ENCODE results near the gene HIVEP3.

Gene HIVEP3

GRCh38 chr1:41666981-41667631, 251.6 kb downstream of the HIVEP3 start:
- H3K4me3 Mint-ChIP-seq = peak overlapping the region; percentile 47
- peaks cover 84% of the 10 kb centered on the region for H3K4me1 Mint-ChIP-seq
- no peaks in the 10 kb centered on the region for H3K9me3 Mint-ChIP-seq
- H3K27ac Mint-ChIP-seq = peak overlapping the region; percentile 90
- no peaks in the 10 kb centered on the region for H3K36me3 Mint-ChIP-seq
- no peaks in the 10 kb centered on the region for H3K27me3 Mint-ChIP-seq

DNA sequence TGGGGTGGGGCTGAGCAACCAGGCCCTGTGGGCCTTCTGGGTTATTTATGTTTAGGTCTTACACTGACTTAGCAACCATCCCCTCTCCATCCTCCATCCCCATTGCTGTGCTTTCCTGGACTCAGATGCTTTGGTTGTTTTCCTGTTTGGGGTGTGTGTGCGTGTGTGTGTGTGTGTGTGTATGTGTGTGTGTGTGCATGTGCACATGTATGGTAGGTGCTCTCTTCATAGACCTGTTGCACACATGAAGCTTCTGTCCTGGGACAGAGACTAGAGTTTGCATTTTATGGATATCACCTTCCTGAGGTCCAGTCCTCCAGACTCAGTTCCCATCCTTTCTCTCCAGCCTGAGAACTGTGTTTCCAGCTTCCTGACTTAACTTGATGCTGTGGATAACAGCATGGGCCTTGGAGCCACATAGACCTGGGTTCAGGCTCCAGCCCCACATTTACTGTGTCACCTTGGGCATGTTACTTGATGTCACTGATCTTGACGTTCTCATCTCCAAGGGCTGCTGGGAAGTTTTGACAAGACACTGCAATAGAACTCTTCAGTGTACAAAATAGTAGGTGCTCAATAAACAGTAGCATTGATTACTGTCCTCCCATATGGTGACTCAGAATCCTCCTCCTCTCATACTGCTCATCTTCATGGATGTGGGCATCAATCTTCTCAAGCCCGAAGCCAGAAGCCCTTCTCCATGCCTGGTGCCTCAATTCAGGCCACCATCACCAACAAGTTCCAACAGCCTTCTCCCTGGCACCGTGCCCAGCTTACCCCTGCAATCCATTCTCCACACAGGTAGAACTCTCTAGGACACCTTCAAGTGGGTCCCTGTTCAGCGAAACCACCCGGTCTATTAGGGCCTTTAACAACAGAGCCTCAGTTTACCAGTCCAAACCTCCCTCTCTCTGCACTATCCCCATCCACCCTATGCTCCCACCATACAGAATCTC, 252.5 kb downstream of the HIVEP3 start:
- peak overlapping the region; percentile 90 for H3K27ac Mint-ChIP-seq
- no peaks in the 10 kb centered on the region for H3K27me3 Mint-ChIP-seq
- H3K9me3 Mint-ChIP-seq = no peaks in the 10 kb centered on the region
- H3K36me3 Mint-ChIP-seq = no peaks in the 10 kb centered on the region
- H3K4me1 Mint-ChIP-seq = peaks cover 75% of the 10 kb centered on the region
- H3K4me3 Mint-ChIP-seq = peak overlapping the region; percentile 47

DNA sequence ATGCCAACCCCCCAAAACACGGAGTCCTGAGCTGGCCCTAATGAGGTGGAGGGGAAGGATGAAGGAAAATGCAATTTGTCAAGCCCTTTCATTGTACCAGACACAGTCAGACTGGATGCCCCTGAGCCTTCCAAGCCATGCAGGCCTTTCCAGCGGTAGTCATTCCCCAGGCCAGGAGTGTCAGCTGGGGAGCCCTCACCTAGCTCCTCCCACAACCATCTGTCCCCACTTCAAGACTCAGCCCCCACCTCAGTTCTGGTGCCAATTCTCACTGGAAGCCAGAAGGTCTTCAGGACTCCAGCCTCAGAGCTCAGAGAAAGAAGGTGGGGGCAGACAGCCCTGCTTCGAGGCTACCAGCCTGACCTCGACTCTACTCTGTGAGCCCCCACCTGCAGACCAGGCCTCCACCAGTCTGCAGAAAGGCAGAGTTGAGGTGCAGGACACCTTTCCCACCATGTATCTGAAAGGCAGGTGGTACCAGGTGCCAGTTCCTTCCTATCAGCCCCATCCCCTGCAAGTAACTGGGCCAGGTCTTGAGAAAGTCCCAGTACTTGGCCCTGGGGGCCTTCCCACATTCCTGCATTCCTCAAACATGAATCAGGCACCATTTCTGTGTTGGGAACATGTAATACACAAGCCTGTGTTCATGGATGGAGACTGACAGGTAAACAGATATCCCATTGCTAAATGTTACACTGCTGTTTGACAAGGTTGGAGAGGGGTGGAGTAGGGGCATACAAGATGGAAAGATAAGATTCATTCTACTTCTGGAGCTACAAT, 253.7 kb downstream of the HIVEP3 start:
- peaks cover 67% of the 10 kb centered on the region for H3K4me1 Mint-ChIP-seq
- peaks cover 4% of the 10 kb centered on the region for H3K36me3 Mint-ChIP-seq
- H3K27ac Mint-ChIP-seq = peak overlapping the region; percentile 17
- no peak overlapping the region for H3K4me3 Mint-ChIP-seq
- no peaks in the 10 kb centered on the region for H3K27me3 Mint-ChIP-seq
- no peaks in the 10 kb centered on the region for H3K9me3 Mint-ChIP-seq

- H3K9me3 Mint-ChIP-seq = no peaks in the 10 kb centered on the region
- H3K36me3 Mint-ChIP-seq = peaks cover 13% of the 10 kb centered on the region
- H3K4me1 Mint-ChIP-seq = peaks cover 67% of the 10 kb centered on the region
- H3K27me3 Mint-ChIP-seq = no peaks in the 10 kb centered on the region
- peak overlapping the region; percentile 66 for H3K4me3 Mint-ChIP-seq
- peak overlapping the region; percentile 74 for H3K27ac Mint-ChIP-seq
Observed at GRCh38 chr1:41663671-41664400, 254.9 kb downstream of the HIVEP3 start.

DNA sequence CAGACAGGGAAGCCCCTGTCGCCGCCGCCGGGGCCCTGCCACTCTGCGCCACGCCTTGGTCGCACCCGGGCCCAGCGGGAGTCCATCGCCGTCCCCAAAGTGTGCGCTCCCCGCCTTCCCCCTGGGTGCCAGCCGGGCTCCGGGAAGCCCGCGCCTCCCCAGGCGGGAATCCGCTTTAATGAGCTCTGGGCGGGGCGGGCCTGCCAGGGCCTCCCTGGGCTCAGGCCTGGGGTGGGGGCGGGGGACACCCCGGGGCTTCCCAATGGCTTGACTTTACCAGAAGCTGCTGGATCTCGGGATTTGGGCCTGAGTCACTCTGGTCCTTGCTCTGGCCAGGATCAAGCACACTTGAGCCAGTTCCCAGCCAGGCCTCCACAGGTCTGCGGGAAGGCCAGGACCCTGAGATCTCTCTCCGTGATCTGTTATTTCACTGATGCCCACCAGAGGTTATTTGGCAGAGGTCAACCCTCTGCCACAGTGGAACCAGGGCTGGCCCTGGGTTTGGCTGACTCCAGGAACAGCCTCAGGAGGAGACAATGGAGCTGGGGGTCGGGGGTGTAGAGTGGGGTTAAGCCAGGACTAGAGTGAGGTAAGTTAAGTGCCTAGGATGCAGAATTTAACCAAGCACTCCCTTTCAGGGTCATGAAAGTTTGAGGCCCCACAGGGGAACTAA, 255.8 kb downstream of the HIVEP3 start:
- Mint-ChIP-seq H3K27me3 (no peaks in the 10 kb centered on the region), H3K4me1 (peaks cover 66% of the 10 kb centered on the region), H3K36me3 (peaks cover 16% of the 10 kb centered on the region), H3K4me3 (peak overlapping the region; percentile 79), H3K9me3 (no peaks in the 10 kb centered on the region), H3K27ac (peak overlapping the region; percentile 85)

- Mint-ChIP-seq H3K9me3 (no peaks in the 10 kb centered on the region), H3K27me3 (no peaks in the 10 kb centered on the region), H3K36me3 (peaks cover 19% of the 10 kb centered on the region), H3K4me1 (peaks cover 66% of the 10 kb centered on the region), H3K27ac (no peak overlapping the region), H3K4me3 (peak overlapping the region; percentile 47)
Observed at GRCh38 chr1:41662061-41662764, 256.5 kb downstream of the HIVEP3 start.

DNA sequence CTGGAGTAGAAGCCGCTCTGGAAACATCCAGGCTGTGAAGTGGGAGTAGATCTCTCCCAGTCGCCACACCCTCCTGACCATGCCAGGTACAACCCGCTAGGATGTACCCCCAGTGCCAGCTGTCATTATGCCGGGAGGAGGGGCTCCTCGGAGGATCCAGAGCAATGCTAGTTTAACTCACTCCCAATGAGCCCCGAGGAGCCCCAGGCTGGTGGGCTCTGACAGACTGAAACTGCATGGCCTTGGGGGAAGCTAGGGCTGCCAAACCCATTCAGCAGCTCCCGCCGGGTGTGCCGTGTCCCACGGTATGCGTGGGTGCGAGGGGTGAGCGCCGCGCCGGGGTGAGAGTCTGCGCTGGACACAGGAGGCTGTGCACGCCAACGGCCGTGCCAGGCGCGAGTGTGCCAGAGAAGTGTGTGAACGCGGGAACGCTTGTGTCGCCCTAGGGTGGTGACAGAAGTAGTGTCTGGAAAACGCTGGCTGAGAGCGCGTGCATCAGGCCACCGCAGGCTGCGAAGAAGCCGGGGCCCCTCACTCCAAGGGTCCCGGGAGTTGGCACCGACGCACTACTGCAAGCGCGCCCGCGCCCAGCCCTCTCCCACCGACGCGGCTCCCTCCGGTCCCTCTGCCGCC, 257.2 kb downstream of the HIVEP3 start:
- H3K4me3 Mint-ChIP-seq = peak overlapping the region; percentile 83
- no peaks in the 10 kb centered on the region for H3K9me3 Mint-ChIP-seq
- peaks cover 66% of the 10 kb centered on the region for H3K4me1 Mint-ChIP-seq

GRCh38 chr1:41660570-41661427, 257.9 kb downstream of the HIVEP3 start:
- Mint-ChIP-seq H3K4me1 (peaks cover 67% of the 10 kb centered on the region), H3K27ac (peak overlapping the region; percentile 93), H3K4me3 (peak overlapping the region; percentile 83), H3K9me3 (no peaks in the 10 kb centered on the region), H3K36me3 (peaks cover 22% of the 10 kb centered on the region), H3K27me3 (no peaks in the 10 kb centered on the region)

More for the DNA sequence above, 257.2 kb downstream of the HIVEP3 start:
- H3K27ac Mint-ChIP-seq = peak overlapping the region; percentile 93
- H3K27me3 Mint-ChIP-seq = no peaks in the 10 kb centered on the region
- H3K36me3 Mint-ChIP-seq = peaks cover 19% of the 10 kb centered on the region

DNA sequence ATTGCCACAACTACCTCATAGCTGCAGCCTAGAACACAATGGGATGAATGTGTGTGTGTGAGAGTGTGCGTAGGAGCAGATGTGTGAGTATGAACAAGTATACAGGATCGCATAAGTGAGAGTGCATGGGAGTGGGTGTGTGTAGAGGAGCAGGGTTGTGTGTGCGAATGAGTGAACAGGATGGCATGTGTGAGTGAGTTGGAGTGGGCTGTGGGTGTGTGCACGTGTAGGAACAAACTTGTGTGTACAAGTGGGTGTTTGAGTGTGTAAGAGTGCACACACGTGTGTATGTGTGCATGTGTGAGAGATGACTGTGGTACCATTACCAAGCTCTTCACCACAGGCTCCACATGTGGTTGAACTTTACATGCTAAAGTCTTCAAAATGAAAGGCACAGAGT, 258.8 kb downstream of the HIVEP3 start:
- H3K4me1 Mint-ChIP-seq = peaks cover 66% of the 10 kb centered on the region
- peak overlapping the region; percentile 10 for H3K27ac Mint-ChIP-seq
- H3K9me3 Mint-ChIP-seq = no peaks in the 10 kb centered on the region
- H3K27me3 Mint-ChIP-seq = no peaks in the 10 kb centered on the region
- H3K4me3 Mint-ChIP-seq = peak overlapping the region; percentile 83
- H3K36me3 Mint-ChIP-seq = peaks cover 26% of the 10 kb centered on the region

DNA sequence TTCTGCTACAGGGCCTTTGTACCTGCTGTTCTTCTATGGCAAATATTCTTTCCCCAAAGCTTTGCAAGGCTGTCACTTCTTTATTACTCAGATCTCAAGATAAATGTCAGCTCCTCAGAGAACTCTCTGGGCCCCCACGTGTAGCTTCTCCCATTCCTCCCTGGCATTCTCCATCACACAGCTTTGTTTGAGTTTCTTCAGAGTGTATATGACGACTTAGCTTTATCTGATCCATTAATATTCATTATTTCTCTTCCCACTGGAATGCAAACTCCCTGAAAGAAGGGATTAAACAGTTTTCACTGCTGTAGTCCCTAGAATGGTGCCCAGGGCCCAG, 259.6 kb downstream of the HIVEP3 start:
- peaks cover 28% of the 10 kb centered on the region for H3K36me3 Mint-ChIP-seq
- no peaks in the 10 kb centered on the region for H3K9me3 Mint-ChIP-seq
- peaks cover 64% of the 10 kb centered on the region for H3K4me1 Mint-ChIP-seq
- H3K4me3 Mint-ChIP-seq = peak overlapping the region; percentile 83
- peak overlapping the region; percentile 8 for H3K27ac Mint-ChIP-seq
- no peaks in the 10 kb centered on the region for H3K27me3 Mint-ChIP-seq

GRCh38 chr1:41658431-41659158, 260.1 kb downstream of the HIVEP3 start:
- peak overlapping the region; percentile 41 for H3K27ac Mint-ChIP-seq
- peaks cover 64% of the 10 kb centered on the region for H3K4me1 Mint-ChIP-seq
- H3K36me3 Mint-ChIP-seq = peaks cover 30% of the 10 kb centered on the region
- peak overlapping the region; percentile 83 for H3K4me3 Mint-ChIP-seq
- H3K27me3 Mint-ChIP-seq = no peaks in the 10 kb centered on the region
- no peaks in the 10 kb centered on the region for H3K9me3 Mint-ChIP-seq

DNA sequence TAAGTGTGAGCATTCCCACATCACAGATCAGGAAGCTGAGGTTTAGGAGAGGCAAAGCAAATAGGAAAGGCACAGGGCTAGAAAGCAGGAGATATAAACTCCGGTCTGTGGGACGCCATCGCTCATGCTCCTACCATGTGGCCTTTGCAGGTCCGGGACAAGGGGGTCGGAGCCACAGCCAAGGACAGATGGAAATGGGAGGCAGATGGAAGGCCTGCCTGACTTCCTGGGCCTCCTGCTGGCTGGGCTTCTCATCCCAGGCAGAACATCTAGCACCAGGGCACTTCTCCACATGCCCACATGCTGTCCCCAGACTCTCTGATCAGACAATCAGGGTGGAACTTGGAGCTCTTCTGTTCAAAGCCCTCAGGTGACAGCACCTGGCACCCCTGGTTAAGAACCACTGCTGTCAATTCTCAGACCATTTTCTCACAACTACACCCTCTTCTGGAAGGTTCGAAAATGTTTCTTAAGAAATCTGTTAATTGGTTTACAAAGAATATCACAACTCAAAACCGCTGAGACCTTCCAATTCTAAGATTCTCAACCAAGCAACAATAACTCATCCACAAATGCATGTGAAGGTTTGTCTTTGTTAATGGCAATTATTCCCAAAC, 260.9 kb downstream of the HIVEP3 start:
- Mint-ChIP-seq H3K9me3 (no peaks in the 10 kb centered on the region), H3K36me3 (peaks cover 30% of the 10 kb centered on the region), H3K4me3 (peak overlapping the region; percentile 83), H3K27me3 (no peaks in the 10 kb centered on the region), H3K27ac (peak overlapping the region; percentile 73), H3K4me1 (peaks cover 65% of the 10 kb centered on the region)

Data from activated naive CD4-positive, alpha-beta T cell treated with anti-CD3 and anti-CD28 coated beads, Interleukin-2, amount 50 U/mL, for 24 hours (primary cell).